Measurements from ENCODE around the gene ACTRT2.

Gene ACTRT2

DNA sequence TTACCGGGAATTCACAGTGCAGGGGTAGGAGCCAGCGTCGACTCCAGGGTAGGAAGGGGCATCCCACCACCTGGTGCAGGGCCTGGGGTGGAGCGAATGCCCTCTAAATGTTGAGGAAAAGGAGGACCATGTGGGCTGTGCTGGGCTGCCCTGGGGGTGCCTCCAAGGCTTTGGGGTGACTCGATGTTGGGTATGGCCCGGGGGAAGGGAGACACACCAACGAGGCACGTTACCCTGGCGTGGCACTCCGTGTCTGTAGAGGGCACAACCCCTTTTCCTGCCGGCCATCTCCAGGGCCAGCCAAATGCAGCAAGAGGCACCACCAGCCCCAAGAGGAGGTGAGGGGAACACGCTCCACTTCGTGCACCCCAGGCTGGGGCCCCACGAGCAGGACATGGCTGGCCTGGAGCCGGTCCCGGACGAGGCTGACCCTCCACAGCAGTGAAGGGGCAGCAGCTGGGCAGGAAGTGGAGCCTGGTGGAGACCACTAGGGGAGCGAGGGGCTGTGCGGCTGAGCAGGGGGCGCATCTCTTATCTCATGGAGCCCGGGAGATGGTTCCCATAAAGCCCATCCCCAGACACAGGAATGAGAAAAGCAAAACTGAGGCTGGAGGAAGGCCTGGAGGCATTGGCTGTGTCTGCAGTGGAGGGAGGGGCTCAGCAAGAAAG is 11.2 kb downstream of the ACTRT2 start:
- DNase-seq (ENCODE audit: low read depth in 2 of 2): no peak

DNA sequence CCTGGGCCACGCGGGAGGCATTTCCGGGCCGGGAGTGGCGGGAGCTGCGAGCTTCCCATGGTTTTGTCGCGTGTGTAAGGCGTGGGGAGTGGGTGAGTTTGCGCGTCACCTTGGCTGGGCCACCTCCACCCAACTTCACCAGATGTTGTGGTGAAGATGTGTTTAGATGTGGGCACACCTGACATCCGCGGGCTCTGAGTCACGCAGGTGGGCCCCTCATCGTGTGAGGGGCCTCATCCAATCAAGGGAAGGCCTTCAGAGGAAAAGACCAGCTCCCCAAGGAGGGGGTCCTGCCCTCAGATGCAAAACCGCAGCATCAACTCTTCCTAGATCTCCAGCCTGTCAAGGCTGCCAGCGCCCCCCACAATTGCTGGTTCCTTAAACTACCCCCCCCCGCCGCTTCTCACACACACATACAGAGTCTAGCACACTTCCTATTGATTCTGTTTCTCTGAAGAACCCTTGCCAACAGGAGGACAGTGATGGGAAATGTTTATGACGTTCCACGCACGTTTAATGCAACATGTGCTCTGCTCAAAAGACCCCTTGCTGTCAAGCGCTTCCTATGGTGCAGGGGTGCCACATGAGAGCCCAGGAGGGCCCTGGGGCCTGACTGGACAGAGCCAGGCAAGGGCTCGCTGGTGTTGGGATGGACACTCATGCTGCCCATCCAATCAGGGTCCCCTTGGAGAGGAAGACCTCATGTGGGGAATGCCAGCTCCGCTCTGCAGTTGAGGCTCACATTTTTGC is 11.9 kb downstream of the ACTRT2 start:
- DNase-seq (ENCODE audit: low read depth in 2 of 2): peak in 1 of 2 donors; percentile 3

- no peak for DNase-seq (ENCODE audit: low read depth in 2 of 2)
Measured at GRCh38 chr1:3033790-3034090, 12.5 kb downstream of the ACTRT2 start.

- no peak for DNase-seq (ENCODE audit: low read depth in 2 of 2)
Measured at GRCh38 chr1:3034162-3034561, 12.9 kb downstream of the ACTRT2 start.

GRCh38 chr1:3034728-3035562 is 13.7 kb downstream of the ACTRT2 start:
- DNase-seq (ENCODE audit: low read depth in 2 of 2): no peak

GRCh38 chr1:3035563-3036446 is 14.5 kb downstream of the ACTRT2 start:
- DNase-seq (ENCODE audit: low read depth in 2 of 2): no peak

DNA sequence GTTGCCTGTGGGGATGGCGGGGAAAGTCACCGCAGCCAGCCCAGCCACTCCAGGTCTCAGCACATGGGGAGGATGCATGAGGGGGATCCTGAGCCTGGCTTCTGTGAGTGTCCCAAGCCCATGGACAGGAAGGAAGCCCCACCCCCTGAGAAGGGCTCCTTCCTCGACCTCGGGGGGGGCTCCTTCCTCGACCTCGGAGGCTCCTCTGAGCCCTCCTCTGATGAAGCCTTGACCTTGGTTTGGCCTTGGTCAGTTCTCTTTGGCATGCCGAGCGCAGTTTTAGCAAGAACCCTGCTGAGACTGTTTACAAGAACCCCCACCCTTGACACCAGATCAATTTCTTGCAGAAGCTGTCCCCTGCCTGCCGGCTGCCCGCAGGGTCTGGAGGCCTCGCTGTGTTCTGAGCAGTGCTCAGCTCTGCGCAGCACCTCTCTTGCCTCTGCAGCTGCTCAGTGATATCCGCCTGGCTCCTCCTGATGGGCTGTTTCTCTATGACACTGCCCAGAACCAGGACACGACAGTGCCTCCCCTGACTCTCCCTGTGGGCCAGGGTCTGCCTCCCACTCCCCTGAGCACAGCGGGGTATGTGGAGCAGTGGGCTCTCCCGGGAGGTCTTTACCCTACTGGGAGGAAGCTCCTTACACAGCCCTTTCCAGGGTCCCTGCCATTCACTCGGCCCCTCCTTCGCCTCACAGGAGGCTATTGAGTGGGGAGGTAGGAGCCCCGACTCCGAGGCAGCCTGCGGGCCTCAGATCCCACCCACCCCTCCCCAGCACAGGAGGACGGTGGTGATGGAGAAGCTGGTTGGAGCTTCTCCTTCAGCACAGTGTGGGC is 15.4 kb downstream of the ACTRT2 start:
- DNase-seq (ENCODE audit: low read depth in 2 of 2): no peak

DNA sequence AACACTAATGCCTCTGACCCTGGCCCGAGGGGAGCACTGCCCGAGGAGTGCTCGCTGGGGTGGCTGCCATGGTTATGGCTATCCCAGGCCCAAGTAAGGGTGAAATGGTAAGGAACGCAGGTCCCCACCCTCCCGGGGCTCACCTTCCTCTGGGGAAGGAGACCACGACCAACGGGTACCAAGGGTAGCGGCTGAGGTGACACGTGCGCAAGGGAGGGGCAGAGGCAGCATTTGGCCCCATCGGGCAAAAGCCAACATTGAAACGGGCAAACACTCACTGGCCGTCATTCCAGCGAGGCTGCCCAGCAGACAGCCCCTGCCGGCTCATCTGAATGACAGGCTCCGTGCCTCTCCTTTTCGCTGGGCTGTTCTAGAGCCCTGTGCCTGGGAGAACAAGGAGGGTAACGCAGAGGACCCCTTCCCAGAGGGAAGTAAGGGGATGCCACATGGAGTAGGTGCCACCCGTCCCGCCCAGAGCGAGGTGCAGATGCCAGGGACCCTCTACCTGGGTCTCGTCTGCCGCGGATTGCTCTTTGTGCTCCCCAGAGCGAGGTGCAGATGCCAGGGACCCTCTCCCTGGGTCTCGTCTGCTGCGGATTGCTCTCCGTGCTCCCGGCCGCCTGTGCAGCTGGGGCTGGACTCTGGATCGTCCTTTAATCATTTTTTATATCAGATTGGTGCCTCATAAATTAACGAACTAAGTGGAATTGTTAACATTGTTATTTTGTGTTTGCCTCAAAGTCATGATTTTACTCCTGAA is 16.2 kb downstream of the ACTRT2 start:
- no peak for DNase-seq (ENCODE audit: low read depth in 2 of 2)

DNA sequence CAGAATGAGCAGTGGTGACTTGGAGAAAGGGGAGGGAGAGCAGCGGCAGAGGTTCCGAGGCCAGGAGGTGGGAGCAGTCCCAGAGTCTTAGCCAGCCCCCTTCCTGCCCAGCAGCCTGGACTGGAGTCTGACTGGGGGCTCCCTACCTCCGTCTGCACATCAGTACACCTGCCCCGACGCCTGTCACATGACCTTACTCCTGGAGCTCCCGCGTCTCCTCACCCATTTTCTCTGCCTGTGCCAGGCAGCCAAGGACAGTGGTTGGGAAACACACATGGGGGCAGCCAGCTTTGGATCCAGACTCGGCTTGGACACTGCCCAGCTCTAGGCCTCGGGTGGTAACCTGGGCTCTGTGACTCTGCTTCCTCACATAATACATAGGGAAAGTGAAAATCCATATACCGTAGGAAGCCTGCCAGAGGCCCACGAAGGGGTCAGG is 16.9 kb downstream of the ACTRT2 start:
- DNase-seq (ENCODE audit: low read depth in 2 of 2): no peak

GRCh38 chr1:3038571-3039181 is 17.4 kb downstream of the ACTRT2 start:
- DNase-seq (ENCODE audit: low read depth in 2 of 2): no peak

DNA sequence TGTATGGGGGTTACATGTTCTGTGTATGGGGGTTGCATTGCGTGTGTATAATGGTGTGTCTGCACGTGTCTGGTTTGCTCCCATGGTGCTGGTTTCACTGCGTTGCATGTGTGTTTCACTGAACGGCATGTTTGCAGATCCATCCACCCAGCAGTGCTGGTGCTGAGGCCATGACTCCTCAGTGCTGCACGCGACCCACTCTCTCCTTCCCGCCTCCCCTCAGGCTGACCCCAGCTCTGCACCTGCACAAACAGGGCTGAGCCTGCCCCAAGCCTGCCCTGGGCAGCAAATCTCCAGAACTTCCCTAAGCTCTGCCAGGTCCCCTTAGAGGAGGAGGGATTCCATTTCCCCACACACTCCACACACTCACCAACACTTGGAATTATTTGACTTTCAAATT is 18.7 kb downstream of the ACTRT2 start:
- no peak for DNase-seq (ENCODE audit: low read depth in 2 of 2)

DNA sequence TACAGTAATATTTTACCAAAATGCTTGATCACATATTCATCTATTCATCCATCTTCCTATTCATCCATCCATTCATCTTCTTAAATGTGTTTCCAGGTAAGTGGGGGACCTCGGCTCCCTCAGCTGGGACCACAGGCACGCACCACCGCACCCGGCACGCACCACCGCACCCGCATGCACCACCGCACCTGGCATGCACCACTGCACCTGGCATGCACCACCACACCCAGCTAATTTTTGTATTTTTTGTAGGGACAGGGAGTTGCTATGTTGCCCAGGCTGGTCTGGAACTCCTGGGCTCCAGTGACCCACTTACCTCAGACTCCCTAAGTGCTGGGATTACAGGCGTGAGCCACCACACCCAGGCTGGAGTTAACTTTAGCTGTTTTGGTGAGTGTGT is 21.2 kb downstream of the ACTRT2 start:
- no peak for DNase-seq (ENCODE audit: low read depth in 2 of 2)

DNA sequence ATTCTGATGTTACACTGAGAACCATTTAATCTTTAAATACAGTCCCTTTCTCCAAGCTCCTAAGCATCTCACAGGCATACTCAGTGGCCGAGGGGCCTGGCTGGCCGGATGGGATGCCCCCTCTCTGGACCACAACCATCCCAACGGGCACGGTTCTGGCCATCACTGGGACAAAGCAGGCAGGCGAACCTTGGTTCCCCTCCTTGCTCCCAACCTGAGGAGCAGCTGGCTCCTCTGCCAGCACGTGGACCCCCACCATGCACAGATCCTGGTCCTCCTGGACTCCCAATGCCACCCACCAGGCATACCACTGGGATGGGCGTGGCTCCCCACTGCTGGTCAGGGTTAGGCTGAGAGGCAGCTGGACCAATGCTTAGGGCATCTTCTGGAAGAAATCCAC is 27.9 kb downstream of the ACTRT2 start:
- no peak for DNase-seq (ENCODE audit: low read depth in 2 of 2)

GRCh38 chr1:3049905-3050304 is 28.6 kb downstream of the ACTRT2 start:
- DNase-seq (ENCODE audit: low read depth in 2 of 2): no peak

DNA sequence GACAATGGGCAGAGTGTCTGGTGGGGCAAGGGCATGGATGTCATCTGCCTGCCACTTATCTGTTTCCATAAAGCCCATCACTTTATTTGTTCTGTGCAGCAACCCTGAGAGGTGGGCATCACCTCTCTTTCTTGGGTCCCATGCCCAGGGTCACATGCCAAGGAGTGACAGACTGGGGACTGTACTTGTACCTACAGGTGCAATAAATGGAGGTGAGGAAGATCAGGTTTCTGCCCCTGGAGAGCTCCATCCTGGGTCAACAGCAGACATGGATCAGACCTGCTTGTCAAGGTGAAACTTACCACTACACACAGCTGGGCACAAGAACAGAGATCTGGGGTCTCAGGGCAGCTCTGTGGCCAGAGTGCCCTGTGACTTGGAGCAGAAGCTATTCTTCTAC is 29.3 kb downstream of the ACTRT2 start:
- no peak for DNase-seq (ENCODE audit: low read depth in 2 of 2)

GRCh38 chr1:3051270-3052268 is 30.3 kb downstream of the ACTRT2 start:
- DNase-seq (ENCODE audit: low read depth in 2 of 2): no peak

DNA sequence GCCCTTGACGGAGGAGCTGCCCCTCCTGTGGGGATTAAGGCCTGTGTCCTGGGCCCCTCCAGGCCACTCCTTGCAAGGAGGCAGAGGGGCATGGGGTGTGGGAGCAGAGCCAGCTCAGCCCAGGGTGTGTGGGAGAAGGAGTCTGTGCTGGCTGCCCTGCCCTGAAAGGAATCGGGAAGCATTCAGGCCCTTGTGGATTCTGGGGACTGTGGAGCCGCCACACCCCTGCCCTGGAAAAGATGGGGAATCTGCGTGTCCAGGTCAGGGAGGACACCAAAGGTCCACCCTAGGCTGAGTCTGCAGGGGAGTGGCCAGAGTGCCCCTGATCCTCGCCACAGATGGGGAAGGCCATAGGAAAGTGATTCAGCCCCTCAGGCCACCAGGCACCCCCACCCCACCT is 31.2 kb downstream of the ACTRT2 start:
- no peak for DNase-seq (ENCODE audit: low read depth in 2 of 2)

- no peak for DNase-seq (ENCODE audit: low read depth in 2 of 2)
Measured at GRCh38 chr1:3053366-3053980, 32.2 kb downstream of the ACTRT2 start.

All from stimulated activated CD4-positive, alpha-beta T cell treated with anti-CD3 and anti-CD28 coated beads, Interleukin-15, amount 100 ng/mL, for 48 hours (primary cell).